Prostate gland (tissue), 2 donors: Measurements from ENCODE around the gene PCSK4.

Source experiments
- CTCF ChIP-seq, 4 experiments: fragments of 200-600 bp in 2 of 4; fragments of 450-650 bp in 2 of 4; sonication (generic) in 2 of 4; IDR thresholded peaks; 1 replicate in 3 of 4; 2 replicates in 1 of 4; pipeline ENCODE4 v1.5.1; 2016 to 2019; ENCODE audit warnings: antibody characterized with exemption in 4 of 4, mild to moderate bottlenecking in 2 of 4, moderate library complexity in 2 of 4
- POLR2A ChIP-seq: fragments of 450-650 bp; IDR thresholded peaks from one replicate; pipeline ENCODE4 v1.6.1; 2016; ENCODE audit warnings: antibody characterized with exemption, mild to moderate bottlenecking
- POLR2AphosphoS5 ChIP-seq: sonication (generic); formaldehyde crosslinking; IDR thresholded peaks from one replicate; pipeline ENCODE4 v1.6.1; 2017; ENCODE audit warnings: antibody characterized with exemption

GRCh38 chr19:1445932-1446712 is 44.0 kb downstream of the PCSK4 start:
- no peak for TF ChIP-seq CTCF (IDR thresholded peaks at IDR 0.05)
- TF ChIP-seq POLR2AphosphoS5: no peak
- TF ChIP-seq POLR2A: no peak
